HG03066 (cell line): ENCODE results near the gene GCK.
"Not testable (repeated sequence)": the region's sequence is repeated elsewhere in the genome, so short reads cannot be mapped to it uniquely, and the experiment has no call there.

Experiments
- ATAC-seq: cut with Tn5 transposase; IDR thresholded peaks from one replicate; pipeline ENCODE4 v1.9.1; 2021; ENCODE audit warnings: low read depth; ENCODE audit not compliant: unreplicated experiment

Gene GCK

DNA sequence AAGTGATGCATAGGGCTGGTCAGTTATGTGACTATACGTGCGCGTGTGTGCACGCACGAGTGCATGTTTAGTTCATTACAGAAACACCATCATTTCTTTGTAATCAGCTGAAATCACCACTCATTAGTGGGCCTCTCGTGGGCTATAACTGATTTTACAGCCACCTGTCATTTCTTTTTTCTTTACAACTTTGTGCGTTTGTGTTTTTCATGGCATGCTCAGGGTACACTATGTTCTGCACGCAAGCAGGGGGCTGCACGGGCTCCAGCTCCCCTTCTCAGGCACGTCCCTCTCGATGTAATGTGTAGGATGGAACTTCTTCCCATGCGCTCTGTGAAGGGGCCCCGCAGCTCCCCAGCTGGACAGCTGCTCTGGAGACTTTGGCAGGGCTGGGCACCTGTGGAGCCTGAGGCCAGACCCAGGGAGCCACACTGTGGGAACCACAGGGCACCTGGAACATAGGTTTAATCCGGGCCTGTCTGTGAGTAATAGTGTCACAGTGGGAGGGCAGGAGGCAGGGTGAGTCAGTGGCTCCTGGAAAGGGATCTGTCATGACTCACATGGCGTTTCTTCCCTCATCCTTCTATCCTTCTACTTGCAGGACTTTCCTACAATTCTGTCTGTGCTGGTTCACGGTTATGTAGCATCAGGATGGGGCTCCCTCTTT is 4.9 kb downstream of the GCK start:
- ATAC-seq, result no peak

DNA sequence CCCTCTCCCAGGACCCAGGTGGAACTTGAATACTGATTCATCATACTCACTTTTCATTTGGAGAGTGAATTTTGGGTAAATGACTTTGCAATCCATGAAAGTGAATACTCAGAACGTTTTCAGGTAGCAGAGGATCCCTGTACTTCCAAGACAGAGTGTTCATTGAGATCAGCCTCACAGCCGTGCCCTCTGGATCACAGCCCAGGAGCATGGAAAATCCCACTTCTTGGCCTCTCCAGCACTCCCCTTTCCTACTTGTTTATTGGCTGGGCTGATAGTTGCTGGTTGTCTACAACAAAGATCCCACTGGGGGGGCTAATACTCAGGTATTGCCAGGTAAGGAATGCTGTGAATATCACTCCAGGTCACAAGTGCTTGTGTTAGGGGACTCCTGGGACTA is 5.9 kb downstream of the GCK start:
- no peak for ATAC-seq

DNA sequence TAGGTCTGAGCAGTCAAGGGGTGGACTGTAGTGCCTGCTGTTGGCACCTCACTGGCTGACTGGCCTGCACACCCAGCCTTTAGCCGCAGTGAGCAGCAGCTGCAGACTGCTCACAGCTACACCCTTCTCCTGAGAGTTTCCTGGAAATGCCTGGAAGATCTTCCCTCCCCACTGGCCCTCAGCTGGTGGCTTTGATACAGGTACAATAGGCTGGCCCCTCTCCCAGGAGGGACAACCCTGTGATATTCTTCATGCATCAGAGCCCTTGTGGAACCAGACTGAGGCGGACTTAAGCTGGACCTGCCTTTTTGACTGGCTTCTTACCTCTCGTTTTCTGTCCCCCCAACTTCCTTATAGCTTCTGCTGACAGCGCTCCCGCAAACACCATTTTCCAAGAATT is 6.4 kb downstream of the GCK start:
- ATAC-seq, result no peak

DNA sequence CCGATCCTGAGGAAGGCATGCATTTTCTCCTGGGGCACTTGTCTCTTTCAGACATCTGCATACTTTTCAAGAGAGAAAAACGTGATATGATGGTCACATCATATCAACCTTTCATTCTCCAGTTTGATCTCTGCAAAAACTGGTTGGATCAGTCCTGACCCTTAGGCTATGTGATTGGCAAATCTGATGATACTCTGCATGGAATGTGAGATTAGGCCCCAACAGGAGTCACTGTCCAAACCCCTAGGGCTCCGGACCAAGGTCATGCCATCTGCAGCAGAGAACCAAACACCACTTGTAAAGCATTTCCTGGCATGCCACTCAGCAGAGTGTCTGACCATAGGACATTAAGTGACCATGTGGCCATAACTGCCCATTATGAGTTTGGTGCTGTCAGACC is 8.6 kb downstream of the GCK start:
- ATAC-seq, result no peak

DNA sequence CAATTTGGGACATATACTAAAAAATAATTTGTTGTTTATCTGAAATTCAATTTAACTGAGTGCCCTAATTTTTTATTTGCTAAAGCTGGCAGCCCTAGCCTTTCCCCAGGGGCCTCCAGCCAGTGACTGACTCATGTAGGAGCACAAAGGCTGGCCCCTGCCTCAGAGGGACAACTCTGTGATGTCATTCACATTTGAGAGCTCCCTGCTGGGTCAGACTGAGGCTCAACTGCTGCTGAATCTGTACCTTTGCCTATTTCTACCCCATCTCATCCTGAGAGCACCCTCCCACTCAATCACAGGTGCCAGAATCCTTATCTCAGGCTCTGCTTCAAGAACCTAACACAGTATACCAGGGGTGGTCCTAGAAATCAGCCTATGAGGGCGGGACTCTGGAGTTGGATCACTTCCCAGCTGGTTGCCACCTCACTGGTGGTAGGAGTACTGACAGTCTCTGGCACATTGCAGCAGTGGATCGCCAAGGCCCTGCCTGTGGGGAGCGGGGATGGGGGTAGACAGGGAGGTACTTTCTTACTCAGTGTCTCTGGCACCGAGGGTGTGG is 11.6 kb downstream of the GCK start:
- ATAC-seq, result no peak

DNA sequence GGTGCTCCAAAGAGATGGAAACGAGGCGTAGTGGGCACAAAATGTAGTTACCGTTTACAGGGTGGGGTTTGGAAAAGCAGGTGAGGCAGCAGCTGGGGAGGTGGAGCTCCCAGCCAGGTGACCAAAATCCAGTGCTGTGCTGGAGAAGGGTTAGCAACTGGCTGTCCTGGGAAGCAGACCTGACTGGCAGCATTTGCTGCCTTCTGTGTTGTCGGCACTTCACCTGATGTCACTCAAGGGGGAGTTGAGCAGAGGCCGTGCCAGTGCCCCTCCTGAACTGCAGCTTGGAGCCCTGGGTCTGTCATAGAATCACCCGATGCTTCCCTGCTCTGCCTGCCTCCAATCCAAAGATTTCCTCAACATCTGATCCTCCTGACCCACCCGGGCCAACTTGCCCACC is 12.8 kb downstream of the GCK start:
- no peak for ATAC-seq

DNA sequence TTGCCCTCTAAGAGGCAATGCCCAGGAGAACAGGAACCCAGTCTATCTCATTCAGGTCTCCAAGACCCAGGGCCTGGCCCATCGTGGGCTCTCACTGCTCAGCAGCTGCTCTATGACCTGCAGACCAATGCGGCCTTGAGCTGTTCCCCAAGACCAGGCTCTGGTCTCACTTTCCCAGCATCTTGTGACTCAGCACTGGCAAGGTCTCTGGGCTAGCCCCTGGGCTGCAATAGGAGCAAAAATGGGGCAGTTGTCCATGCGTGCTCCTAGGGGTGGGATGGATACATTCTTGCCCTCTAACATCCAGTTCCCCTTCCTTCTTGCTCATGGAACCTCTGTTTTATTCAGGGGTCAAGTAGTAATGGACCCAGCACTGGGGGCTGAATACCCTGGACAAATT is 13.5 kb downstream of the GCK start:
- no peak for ATAC-seq

DNA sequence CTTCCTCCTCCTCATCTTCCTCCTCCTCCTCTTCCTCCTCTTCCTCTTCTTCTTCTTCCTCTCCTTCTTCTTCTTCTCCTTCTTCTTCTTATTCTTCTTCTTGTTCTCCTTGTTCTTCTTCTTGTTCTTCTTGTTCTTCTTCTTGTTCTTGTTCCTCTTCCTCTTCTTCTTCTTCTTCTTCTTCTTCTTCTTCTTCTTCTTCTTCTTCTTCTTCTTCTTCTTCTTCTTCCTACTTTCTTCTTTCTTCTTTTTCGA is 14.6 kb downstream of the GCK start:
- not testable (repeated sequence) for ATAC-seq

DNA sequence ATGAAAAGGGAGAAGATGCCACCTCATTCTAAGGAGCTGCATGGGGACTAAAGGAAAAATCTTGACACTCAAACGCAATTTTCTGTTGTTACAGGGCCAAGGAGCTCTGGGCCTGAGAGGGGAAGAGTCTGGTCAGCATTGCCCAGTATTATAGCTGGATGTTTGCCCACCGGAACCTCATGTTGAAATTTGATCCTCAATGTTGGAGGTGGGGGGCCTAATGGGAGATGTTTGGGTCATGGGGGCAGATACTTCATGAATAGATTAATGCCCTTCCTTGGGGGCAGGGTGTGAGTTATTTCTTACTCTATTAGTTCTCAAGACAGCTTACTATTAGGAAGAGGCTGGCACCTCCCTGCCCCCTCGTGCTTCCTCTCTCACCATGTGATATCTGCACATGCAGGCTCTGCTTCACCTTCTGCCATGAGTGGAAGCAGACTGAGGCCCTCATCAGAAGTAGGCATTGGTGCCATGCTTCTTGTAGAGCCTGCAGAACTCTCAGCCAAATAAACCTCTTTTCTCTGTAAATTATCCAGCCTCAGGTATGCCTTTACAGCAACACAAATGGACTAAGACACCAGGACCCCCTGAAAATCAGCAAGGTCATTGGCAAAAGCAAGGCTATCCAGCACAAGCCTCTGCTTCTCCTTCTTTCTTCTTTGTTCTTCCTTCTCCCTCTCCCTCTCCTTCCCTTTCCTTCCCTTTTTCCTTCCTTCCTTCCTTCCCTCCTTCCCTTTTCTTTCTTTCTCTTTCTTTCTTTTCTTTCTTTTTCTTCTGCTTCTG is 15.1 kb downstream of the GCK start:
- no peak for ATAC-seq

DNA sequence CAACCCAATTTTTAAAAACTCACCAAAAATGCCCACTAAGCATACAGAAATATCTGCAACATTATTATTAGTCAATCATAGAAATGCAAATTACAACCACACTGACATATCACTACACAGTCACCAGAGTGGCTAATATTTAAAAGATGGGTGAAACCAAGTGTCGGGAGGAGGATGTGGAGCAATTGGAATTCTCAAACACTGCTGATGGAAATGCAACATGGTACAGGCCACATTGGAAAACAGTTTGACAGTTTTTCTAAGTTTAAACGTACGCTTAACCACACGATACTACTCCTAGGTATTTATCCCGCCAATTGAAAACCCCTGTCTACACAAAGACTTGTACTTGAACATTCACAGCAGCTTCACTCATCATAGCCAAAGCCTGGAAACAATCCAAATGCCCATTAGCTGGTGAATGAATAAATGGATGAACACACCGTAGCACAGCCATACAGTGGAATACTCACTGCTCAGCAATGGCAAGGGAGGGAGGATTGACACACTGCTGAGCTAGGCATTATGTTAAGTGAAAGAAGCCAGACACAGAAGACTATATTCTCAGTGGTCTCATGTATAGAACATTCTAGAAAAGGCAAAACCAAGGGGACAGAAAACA is 16.3 kb downstream of the GCK start:
- ATAC-seq, result no peak

DNA sequence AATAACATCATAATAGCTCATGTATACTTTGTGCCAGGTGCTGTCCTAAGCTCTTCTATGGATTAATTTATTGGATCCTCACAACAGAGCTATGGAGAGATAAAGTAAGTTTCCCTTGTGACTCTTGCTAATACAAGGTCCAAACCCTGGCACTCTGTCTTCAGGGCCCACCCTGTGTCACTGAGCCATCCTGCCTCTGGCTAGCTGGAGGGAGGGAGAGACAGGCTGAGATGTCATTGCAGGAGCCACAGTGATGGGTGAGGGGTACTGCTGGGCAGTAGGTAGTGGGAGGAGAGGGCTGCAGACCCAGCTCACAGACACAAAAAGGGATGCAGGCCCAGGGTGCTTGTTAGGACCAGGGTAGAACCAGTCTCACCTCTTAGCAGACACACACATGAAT is 16.9 kb downstream of the GCK start:
- no peak for ATAC-seq

DNA sequence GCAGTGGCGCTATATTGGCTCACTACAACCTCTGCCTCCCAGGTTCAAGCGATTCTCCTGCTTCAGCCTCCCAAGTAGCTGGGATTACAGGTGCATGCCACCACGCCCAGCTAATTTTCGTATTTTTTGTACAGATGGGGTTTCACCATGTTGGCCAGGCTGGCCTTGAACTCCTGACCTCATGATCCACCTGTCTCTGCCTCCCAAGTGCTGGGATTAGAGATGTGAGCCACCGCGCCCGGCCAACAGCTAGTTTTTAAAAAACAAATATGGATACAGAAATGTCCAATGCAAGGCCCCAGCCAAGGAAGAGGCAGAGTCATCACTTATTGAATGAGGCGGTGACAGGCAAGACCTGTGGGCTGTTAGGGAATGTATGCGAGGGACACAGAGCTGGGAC is 17.3 kb downstream of the GCK start:
- not testable (repeated sequence) for ATAC-seq

DNA sequence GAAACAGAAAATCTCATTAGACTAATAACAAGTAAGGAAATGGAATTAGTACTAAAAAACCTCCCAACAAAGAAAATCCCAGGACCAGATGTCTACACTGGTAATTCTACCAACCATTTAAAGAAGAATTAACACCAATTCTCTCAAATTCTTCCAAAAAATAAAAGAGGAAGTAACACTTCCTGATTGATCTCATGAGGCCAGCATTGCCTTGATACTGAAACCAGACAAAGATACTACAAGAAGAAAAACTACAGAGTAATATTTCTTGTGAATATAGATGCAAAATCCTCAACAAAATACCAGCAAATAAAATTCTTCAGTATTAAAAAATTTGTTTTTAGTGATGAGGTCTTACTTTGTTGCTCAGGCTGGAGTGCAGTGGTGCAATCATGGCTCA is 21.3 kb downstream of the GCK start:
- no peak for ATAC-seq

DNA sequence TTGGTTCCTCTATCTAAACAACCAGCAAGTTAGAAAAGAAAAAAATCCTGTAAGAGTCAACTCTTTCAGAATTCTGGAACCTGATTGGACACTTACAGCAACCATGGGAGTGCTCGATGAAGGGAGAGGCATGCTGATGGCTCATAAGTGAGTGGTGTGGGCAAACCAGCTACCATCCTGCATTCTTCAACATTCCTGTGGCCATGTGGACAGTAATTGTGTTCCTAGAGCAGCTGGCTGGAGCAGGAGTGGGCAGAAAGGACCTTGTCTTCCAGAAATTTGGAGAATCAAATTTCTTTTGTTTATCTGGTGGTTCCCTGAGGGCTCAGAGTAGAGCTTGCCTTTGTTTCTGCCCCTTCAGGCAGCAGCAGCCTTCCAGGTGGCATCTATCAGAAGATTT is 25.6 kb downstream of the GCK start:
- no peak for ATAC-seq

DNA sequence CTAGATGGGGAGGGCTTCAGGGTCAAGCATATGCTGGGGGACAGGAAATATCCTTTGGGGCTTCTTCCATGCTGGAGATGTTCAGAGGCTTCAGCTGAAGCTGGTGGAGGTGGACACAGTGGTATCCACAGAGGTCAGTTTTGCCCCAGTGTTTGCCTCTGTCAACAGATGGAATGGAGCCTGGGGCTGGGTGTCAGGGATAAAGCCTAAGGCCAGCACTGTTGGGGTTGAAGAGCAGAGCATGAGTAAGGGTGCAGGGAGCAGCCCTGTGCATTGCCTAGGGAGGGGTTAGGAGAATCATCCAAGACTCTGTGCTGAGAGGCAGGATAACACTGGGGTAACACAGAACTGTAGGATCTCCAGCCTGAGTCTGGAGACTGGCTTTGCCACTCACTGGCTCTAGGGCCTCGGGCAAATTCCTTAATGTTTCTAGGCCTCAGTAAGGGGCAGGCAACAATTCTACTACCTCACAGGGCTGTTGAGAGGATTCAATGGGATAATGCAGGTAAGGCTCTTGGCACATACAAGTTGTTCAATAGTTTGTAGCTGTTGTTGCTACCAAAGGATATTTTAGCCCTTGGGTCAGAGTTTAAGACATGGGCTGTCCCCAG is 26.3 kb downstream of the GCK start:
- no peak for ATAC-seq

DNA sequence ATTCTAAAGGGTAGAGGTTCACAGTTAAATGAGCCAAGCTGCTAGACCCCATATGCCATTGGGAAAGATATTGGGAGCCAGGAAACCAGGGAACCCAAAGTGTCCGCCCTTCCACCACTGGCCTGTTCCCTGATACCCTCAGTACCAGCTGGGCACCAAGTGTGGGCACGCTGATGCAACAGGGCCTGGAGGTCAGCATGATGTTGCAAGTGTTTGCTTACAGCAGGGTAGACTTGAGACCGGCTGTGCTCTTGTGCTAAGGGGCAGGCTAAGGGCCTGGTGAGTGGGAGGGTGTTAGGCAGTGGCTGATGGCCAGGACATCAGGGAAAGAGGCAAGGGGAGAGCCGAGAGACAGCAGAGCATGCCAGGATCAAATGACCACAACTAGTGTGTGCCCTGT is 27.1 kb downstream of the GCK start:
- ATAC-seq, result no peak

DNA sequence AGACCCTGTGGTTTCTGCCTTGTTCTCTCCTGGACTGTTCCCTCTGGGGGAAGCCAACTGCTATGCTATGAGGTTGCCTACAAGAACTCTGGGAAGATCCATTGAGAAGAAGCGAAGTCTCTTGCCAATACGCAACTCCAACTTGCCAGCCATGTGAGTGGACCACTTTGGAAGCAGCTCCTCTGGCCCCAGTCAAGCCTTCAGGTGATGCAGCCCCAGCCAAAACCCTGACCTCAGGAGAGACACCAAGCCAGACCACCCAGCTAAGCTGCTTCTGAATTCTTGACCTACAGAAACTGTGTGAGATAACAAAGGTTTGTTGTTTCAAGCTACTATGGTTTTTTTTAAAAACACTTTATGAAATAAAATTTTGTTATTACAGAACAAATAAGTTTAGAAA is 27.9 kb downstream of the GCK start:
- ATAC-seq, result no peak

DNA sequence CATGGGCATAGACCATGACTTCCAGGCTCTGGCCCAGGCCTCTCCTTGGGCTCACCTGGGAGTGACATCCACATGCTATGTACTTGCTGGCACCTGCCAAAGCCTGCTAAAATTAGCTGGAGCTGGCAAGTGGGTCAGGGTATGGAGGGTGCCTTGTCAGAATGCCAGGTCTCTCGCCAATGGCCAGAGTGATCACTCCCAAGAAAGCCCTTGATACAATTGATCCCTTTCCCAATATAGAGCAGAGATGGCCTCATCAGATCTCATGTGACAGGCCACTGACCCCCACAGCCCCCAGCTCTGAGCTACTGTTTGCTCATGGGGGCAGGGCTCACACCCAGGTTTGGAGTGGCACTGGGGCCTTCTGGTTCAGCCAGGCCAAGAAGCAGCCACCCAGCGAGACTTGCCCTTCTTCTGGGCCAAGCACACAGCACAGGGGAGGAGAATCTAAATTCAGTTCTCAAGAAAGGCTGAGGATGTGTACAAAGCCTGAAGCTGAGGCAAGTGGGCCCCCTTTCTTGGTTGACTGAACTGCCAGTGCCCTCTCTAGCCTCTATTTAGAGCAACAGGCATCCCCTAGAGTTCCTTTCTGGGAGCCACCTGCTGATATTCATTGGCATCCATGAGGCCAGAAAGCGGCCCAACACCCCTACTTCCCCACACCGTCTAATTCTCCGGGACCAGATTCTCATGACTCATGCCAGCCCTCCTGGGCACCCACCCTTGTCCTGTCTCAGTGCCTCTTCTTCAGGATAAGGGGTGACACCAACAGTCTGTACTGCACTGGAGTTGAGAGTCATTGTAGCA is 29.2 kb downstream of the GCK start:
- ATAC-seq, result no peak

DNA sequence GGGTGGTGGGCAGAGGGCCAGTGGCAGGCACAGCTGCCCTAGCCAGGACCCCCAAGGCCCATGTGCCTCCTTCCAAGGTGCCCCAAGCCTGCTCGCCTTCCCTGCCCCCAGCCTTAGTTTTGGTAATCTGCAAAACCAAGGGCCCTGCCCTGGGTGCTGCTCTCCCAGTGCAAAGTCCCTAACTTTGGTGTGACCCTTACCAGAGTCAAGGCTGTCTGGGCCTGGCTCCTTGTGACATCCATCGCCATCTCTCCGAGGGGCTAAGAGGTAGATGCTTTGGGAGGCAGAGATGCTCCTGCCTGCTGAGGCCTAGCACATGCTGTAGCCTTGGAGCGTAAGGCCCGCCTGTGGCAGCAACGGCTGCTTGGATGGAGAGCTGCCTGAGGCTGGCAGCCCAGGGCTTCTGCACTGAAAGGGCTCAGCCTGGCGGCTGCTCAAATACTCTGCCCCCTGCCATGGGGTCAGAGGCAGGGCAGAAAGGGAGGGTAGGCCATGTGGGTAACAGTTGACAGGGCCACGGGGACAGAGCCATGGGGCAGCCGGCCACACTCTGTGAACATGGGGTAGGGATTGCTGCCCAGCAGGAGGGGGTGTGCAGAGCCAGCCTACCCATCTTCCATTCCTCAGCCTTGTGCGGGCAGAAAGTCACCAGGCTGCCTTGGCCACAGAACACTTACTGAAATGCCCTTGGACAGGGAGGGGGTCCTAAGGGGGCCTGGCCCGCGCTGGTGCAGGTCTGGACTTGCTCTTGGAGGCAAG is 30.2 kb downstream of the GCK start:
- ATAC-seq, result no peak
